IMR-90 (cell line): ENCODE data around the gene SMO. TPM values are rescaled to one million over a fixed set of nuclear protein-coding genes. Genes with fewer than 3 reads are reported as not detected.

Source experiments
- ATAC-seq: fragments of 200-7000 bp; cut with Tn5 transposase; 2 replicates; pipeline ENCODE4 v1.9.1; 2020; ENCODE audit warnings: low read depth, mild to moderate bottlenecking, moderate library complexity
- BruUV-seq: library from RNA; stranded (reverse); fragments of 400-500 nt; replicated peaks from 2 replicates; lab custom pipeline; 2021; lab: Mats Ljungman, UMichigan
- CTCF ChIA-PET: fragments of 300-600 bp; formaldehyde crosslinking; extraction: SDS; loops from one replicate; lab custom pipeline; 2021; ENCODE audit warnings: antibody characterized with exemption; lab: Yijun Ruan, JAX
- POLR2A ChIA-PET: fragments of 300-600 bp; sonication (Branson Sonifier 250); formaldehyde crosslinking; loops from one replicate; lab custom pipeline; 2022; ENCODE audit warnings: antibody characterized with exemption; ENCODE audit not compliant: unreplicated experiment; lab: Charles Lee
- DNase-seq: peaks from one replicate; pipeline ENCODE4 v3.0.0; 2013
- H2AFZ ChIP-seq: replicated peaks from 2 replicates; pipeline ENCODE3; 2013; ENCODE audit warnings: low read length, mild to moderate bottlenecking; ENCODE audit not compliant: poor library complexity
- H2AK5ac ChIP-seq: 2 replicates; pipeline ENCODE4 v1.6.1; 2013; ENCODE audit warnings: low read depth, low read length, inconsistent platforms
- H2AK9ac ChIP-seq: replicated peaks from 2 replicates; pipeline ENCODE3; 2013; ENCODE audit warnings: mild to moderate bottlenecking, low read depth, low read length, moderate library complexity; ENCODE audit not compliant: poor library complexity
- H2BK120ac ChIP-seq: 2 replicates; pipeline ENCODE4 v1.6.1; 2013; ENCODE audit warnings: low read depth, low read length, inconsistent platforms
- H2BK15ac ChIP-seq: 3 replicates; pipeline ENCODE4 v1.6.1; 2013; ENCODE audit warnings: low read depth, low read length, inconsistent platforms
- H2BK20ac ChIP-seq: 2 replicates; pipeline ENCODE4 v1.6.1; 2013; ENCODE audit warnings: low read depth, mild to moderate bottlenecking, inconsistent platforms, low read length, moderate library complexity
- H2BK5ac ChIP-seq: 2 replicates; pipeline ENCODE4 v1.6.1; 2013; ENCODE audit warnings: mild to moderate bottlenecking, low read depth, low read length, inconsistent platforms; ENCODE audit not compliant: poor library complexity, severe bottlenecking
- H3K14ac ChIP-seq: replicated peaks from 2 replicates; pipeline ENCODE4 v1.6.1; 2013; ENCODE audit warnings: low read depth, low read length, inconsistent platforms
- H3K18ac ChIP-seq: 2 replicates; pipeline ENCODE4 v1.6.1; 2013; ENCODE audit warnings: low read depth, low read length, control low read depth
- H3K23ac ChIP-seq: 2 replicates; pipeline ENCODE4 v1.6.1; 2013; ENCODE audit warnings: low read depth, low read length, inconsistent platforms
- H3K27ac ChIP-seq: 2 replicates; pipeline ENCODE4 v1.5.1; 2013; ENCODE audit warnings: mild to moderate bottlenecking, control low read depth, low read length; ENCODE audit not compliant: insufficient read depth
- H3K27me3 ChIP-seq: 2 replicates; pipeline ENCODE4 v1.6.1; 2013; ENCODE audit warnings: low read length; ENCODE audit not compliant: control insufficient read depth, insufficient read depth
- H3K36me3 ChIP-seq: 2 replicates; pipeline ENCODE4 v1.6.1; 2013; ENCODE audit warnings: low read length, mixed read lengths; ENCODE audit not compliant: control insufficient read depth, insufficient read depth
- H3K4ac ChIP-seq: 2 replicates; pipeline ENCODE4 v1.6.1; 2013; ENCODE audit warnings: low read depth, low read length, inconsistent platforms
- H3K4me1 ChIP-seq: 2 replicates; pipeline ENCODE4 v1.6.1; 2013; ENCODE audit warnings: low read length, mixed read lengths; ENCODE audit not compliant: control insufficient read depth, insufficient read depth
- H3K4me2 ChIP-seq: 2 replicates; pipeline ENCODE4 v1.6.1; 2013; ENCODE audit warnings: low read depth, mild to moderate bottlenecking, control low read depth, low read length, moderate library complexity
- H3K4me3 ChIP-seq: 2 replicates; pipeline ENCODE4 v1.5.1; 2013; ENCODE audit warnings: low read depth, mild to moderate bottlenecking, control low read depth, low read length, moderate library complexity; ENCODE audit not compliant: insufficient read depth
- H3K56ac ChIP-seq: 2 replicates; pipeline ENCODE4 v1.6.1; 2013; ENCODE audit warnings: low read length, inconsistent platforms; ENCODE audit not compliant: insufficient read depth; ENCODE audit errors: extremely low read depth
- H3K79me1 ChIP-seq, 2 experiments: 2 replicates each; pipeline ENCODE4 v1.6.1; 2013; ENCODE audit warnings: low read length in 2 of 2, inconsistent platforms in 1 of 2, low read depth in 1 of 2
- H3K9ac ChIP-seq: 2 replicates; pipeline ENCODE4 v1.6.1; 2013; ENCODE audit warnings: low read depth, low read length, control low read depth
- H3K9me1 ChIP-seq: 2 replicates; pipeline ENCODE4 v1.6.1; 2013; ENCODE audit warnings: low read length, inconsistent platforms; ENCODE audit not compliant: insufficient read depth
- H3K9me3 ChIP-seq: 2 replicates; pipeline ENCODE4 v1.6.1; 2013; ENCODE audit warnings: low read length; ENCODE audit not compliant: control insufficient read depth, insufficient read depth
- H4K20me1 ChIP-seq: 2 replicates; pipeline ENCODE4 v1.6.1; 2013; ENCODE audit warnings: low read length, inconsistent platforms; ENCODE audit not compliant: insufficient read depth
- H4K5ac ChIP-seq: 2 replicates; pipeline ENCODE4 v1.6.1; 2013; ENCODE audit warnings: mild to moderate bottlenecking, low read depth, low read length, control low read depth
- H4K8ac ChIP-seq, 2 experiments: 2 replicates each; pipeline ENCODE4 v1.6.1; 2013; ENCODE audit warnings: low read depth in 2 of 2, low read length in 2 of 2, control low read depth in 1 of 2, inconsistent platforms in 1 of 2
- H4K91ac ChIP-seq: 2 replicates; pipeline ENCODE4 v1.6.1; 2013; ENCODE audit warnings: low read depth, low read length, inconsistent platforms; ENCODE audit not compliant: insufficient read depth
- CHD1 ChIP-seq: IDR thresholded peaks from 2 replicates; pipeline ENCODE4 v1.6.1; 2012; ENCODE audit warnings: low read depth, low read length, improper control_type of control experiment
- FOS ChIP-seq: fragments of 150-350 bp; IDR thresholded peaks from 2 replicates; pipeline ENCODE4 v1.6.1; 2016; ENCODE audit warnings: low read depth, low read length
- MAFK ChIP-seq: IDR thresholded peaks from 2 replicates; pipeline ENCODE4 v1.6.1; 2012; ENCODE audit warnings: low read depth, low read length, improper control_type of control experiment
- NFE2L2 ChIP-seq: fragments of 150-350 bp; IDR thresholded peaks from 2 replicates; pipeline ENCODE4 v1.6.1; 2016; ENCODE audit warnings: low read depth, mild to moderate bottlenecking, low read length
- POLR2A ChIP-seq: IDR thresholded peaks from 2 replicates; pipeline ENCODE4 v1.6.1; 2012; ENCODE audit warnings: mild to moderate bottlenecking, low read depth, low read length
- RAD21 ChIP-seq: IDR thresholded peaks from 2 replicates; pipeline ENCODE4 v1.6.1; 2012; ENCODE audit warnings: low read length, improper control_type of control experiment
- RCOR1 ChIP-seq: IDR thresholded peaks from 2 replicates; pipeline ENCODE4 v1.6.1; 2012; ENCODE audit warnings: mild to moderate bottlenecking, low read length, improper control_type of control experiment; ENCODE audit not compliant: insufficient replicate concordance
- RFX5 ChIP-seq: IDR thresholded peaks from 2 replicates; pipeline ENCODE4 v1.8.0; 2012; ENCODE audit warnings: low read depth, mild to moderate bottlenecking, low read length, moderate library complexity
- WGBS, 2 experiments: methylation state at CpG; one replicate each; pipeline versions ENCODE4 v1.1.5 to v1.1.7; 2013; ENCODE audit warnings: missing lambda C conversion rate in 2 of 2; ENCODE audit not compliant: insufficient read length in 1 of 2; ENCODE audit errors: extremely low coverage in 2 of 2; 5-methylcytosine and 5-hydroxymethylcytosine counted together
- dilution Hi-C: fragments of 300-500 bp; cut with HindIII; formaldehyde crosslinking; loops from one replicate; pipeline ENCODE4 v1.14.3; 2018; ENCODE audit warnings: low sequenced_read_pairs; ENCODE audit not compliant: unreplicated experiment
- in situ Hi-C: fragments of 300-500 bp; cut with MboI; formaldehyde crosslinking; loops from 3 replicates; pipeline ENCODE4 v1.14.3; 2019; ENCODE audit warnings: low sequenced_read_pairs, inconsistent platforms, mixed read lengths
- intact Hi-C: fragments of 100-400 bp; cut with micrococcal nuclease; formaldehyde crosslinking; loops from 2 replicates; pipeline ENCODE4 v1.10.0; 2022
- polyA plus RNA-seq, 3 experiments: library from polyadenylated mRNA; depleted of rRNA; stranded (reverse); fragments of >200 nt; gene quantifications; 2 replicates each; pipeline ENCODE4 v1.2.3, GENCODE V29; 2012; ENCODE audit warnings: low replicate concordance in 1 of 3
- total RNA-seq: library from RNA; depleted of rRNA; stranded (reverse); fragments of >200 nt; gene quantifications from 2 replicates; pipeline ENCODE4 v1.2.3, GENCODE V29; 2012
- TF ChIP-seq, protein P1 (sequence below): fragments of 150-350 bp; IDR thresholded peaks from 2 replicates; pipeline ENCODE4 v1.6.1; 2017; ENCODE audit warnings: mild to moderate bottlenecking, antibody characterized with exemption, low read length, low read depth
- TF ChIP-seq, protein P2 (sequence below): fragments of 150-350 bp; IDR thresholded peaks from 2 replicates; pipeline ENCODE4 v1.6.1; 2016; ENCODE audit warnings: low read depth, mild to moderate bottlenecking, low read length, moderate library complexity, borderline replicate concordance
- TF ChIP-seq, protein P3 (sequence below): conservative IDR thresholded peaks from 2 replicates; pipeline ENCODE4 v1.5.1; 2012; ENCODE audit warnings: mild to moderate bottlenecking, low read depth, low read length, improper control_type of control experiment

SMO gene
- total and polyA plus RNA-seq, 2 of the 4 experiments (the other 2 are of a cell fraction) = 18.5 to 24.7 TPM

DNA sequence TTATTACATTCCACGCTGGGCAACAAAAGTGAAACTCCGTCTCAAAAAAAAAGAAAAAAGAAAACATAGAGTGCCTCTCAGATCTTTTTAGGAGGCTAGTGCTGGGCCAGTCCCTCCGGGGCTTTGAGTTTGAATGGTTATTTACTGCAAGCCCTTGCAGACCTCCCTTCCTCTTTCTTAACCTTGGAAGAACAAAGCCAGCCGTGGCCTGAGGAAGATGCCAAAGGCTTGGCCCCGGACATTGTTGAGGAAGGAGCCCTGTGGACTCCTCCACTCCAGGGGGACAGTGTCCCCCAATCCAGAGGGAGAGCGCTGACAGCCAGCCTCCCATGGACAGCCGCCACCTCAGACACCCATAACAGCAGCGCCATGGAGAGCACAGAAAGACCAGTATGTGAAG is 38.9 kb upstream of the SMO start:
- Histone ChIP-seq H3K9ac (no peak overlapping the region), H3K27me3 (peaks cover 81% of the 10 kb centered on the region), H3K27ac (no peak overlapping the region), H2AFZ (no peak overlapping the region), H2AK5ac (no peak overlapping the region), H3K56ac (no peak overlapping the region), H3K4me1 (no peaks in the 10 kb centered on the region), H3K18ac (no peak overlapping the region), H3K4me3 (no peak overlapping the region), H2BK20ac (no peak overlapping the region), H3K9me3 (0 out of 2 replicates have a peak, but pooled peaks cover 2% of the 10 kb centered on the region), H3K36me3 (no peaks in the 10 kb centered on the region), H3K14ac (no peak overlapping the region), H3K4me2 (no peak overlapping the region), H2BK15ac (no peak overlapping the region), H4K5ac (no peak overlapping the region), H2BK5ac (no peak overlapping the region), H4K8ac (no peak overlapping the region), H3K79me1 (no peaks in the 10 kb centered on the region), H2BK120ac (no peak overlapping the region), H3K4ac (no peak overlapping the region), H4K20me1 (no peaks in the 10 kb centered on the region), H4K91ac (no peak overlapping the region), H2AK9ac (no peak overlapping the region), H3K9me1 (no peaks in the 10 kb centered on the region), H3K23ac (no peak overlapping the region)
- DNase-seq (no peak), ATAC-seq (no peak)
- no CpG with 5 or more reads among the region's 8 CpGs for WGBS, 2 experiments
- intact Hi-C loops = no loop called here
- no peak for TF ChIP-seq RFX5
- TF ChIP-seq, protein P1, sequence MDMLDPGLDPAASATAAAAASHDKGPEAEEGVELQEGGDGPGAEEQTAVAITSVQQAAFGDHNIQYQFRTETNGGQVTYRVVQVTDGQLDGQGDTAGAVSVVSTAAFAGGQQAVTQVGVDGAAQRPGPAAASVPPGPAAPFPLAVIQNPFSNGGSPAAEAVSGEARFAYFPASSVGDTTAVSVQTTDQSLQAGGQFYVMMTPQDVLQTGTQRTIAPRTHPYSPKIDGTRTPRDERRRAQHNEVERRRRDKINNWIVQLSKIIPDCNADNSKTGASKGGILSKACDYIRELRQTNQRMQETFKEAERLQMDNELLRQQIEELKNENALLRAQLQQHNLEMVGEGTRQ = no peak
- no peak for TF ChIP-seq RCOR1
- no peak for TF ChIP-seq POLR2A
- TF ChIP-seq, protein P2, sequence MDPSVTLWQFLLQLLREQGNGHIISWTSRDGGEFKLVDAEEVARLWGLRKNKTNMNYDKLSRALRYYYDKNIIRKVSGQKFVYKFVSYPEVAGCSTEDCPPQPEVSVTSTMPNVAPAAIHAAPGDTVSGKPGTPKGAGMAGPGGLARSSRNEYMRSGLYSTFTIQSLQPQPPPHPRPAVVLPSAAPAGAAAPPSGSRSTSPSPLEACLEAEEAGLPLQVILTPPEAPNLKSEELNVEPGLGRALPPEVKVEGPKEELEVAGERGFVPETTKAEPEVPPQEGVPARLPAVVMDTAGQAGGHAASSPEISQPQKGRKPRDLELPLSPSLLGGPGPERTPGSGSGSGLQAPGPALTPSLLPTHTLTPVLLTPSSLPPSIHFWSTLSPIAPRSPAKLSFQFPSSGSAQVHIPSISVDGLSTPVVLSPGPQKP = no peak
- TF ChIP-seq, protein P3, sequence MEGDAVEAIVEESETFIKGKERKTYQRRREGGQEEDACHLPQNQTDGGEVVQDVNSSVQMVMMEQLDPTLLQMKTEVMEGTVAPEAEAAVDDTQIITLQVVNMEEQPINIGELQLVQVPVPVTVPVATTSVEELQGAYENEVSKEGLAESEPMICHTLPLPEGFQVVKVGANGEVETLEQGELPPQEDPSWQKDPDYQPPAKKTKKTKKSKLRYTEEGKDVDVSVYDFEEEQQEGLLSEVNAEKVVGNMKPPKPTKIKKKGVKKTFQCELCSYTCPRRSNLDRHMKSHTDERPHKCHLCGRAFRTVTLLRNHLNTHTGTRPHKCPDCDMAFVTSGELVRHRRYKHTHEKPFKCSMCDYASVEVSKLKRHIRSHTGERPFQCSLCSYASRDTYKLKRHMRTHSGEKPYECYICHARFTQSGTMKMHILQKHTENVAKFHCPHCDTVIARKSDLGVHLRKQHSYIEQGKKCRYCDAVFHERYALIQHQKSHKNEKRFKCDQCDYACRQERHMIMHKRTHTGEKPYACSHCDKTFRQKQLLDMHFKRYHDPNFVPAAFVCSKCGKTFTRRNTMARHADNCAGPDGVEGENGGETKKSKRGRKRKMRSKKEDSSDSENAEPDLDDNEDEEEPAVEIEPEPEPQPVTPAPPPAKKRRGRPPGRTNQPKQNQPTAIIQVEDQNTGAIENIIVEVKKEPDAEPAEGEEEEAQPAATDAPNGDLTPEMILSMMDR = no peak
- TF ChIP-seq RAD21 = no peak
- TF ChIP-seq NFE2L2 = no peak
- no peak for TF ChIP-seq CHD1
- no peak for TF ChIP-seq FOS
- TF ChIP-seq MAFK = no peak
- ChIA-PET POLR2A (no interaction called here), CTCF (no interaction called here)
- in situ Hi-C loops = no loop called here
- dilution Hi-C loops = no loop called here
- no TSS peak for BruUV-seq
